ENCODE measurements around the gene PDE4D.
"Not testable (repeated sequence)": the region's sequence is repeated elsewhere in the genome, so short reads cannot be mapped to it uniquely, and the experiment has no call there.

Gene PDE4D

GRCh38 chr5:59393585-59394420 is 499.7 kb downstream of the PDE4D start:
- DNase-seq, result no peak

- DNase-seq, result no peak
Observed at GRCh38 chr5:59391576-59391975, 501.9 kb downstream of the PDE4D start.

- no peak for DNase-seq
Observed at GRCh38 chr5:59390989-59391388, 502.5 kb downstream of the PDE4D start.

- DNase-seq, result no peak
Observed at GRCh38 chr5:59390074-59390659, 503.4 kb downstream of the PDE4D start.

GRCh38 chr5:59387127-59387526 is 506.4 kb downstream of the PDE4D start:
- DNase-seq, result no peak

GRCh38 chr5:59385700-59386099 is 507.8 kb downstream of the PDE4D start:
- no peak for DNase-seq

GRCh38 chr5:59380350-59380951 is 513.1 kb downstream of the PDE4D start:
- peak; percentile 18 to 19 for DNase-seq

- DNase-seq, result not testable (repeated sequence)
Observed at GRCh38 chr5:59374036-59374435, 519.5 kb downstream of the PDE4D start.

GRCh38 chr5:59371525-59372127 is 521.9 kb downstream of the PDE4D start:
- DNase-seq, result no peak

GRCh38 chr5:59368951-59369350 is 524.6 kb downstream of the PDE4D start:
- DNase-seq, result no peak

GRCh38 chr5:59367791-59368394 is 525.6 kb downstream of the PDE4D start:
- peak; percentile 12 to 40 for DNase-seq

GRCh38 chr5:59366784-59367183 is 526.7 kb downstream of the PDE4D start:
- DNase-seq, result no peak

GRCh38 chr5:59362438-59362837 is 531.1 kb downstream of the PDE4D start:
- DNase-seq, result no peak

- DNase-seq, result no peak
Observed at GRCh38 chr5:59361454-59361853, 532.1 kb downstream of the PDE4D start.

- DNase-seq, result no peak
Observed at GRCh38 chr5:59360130-59360555, 533.4 kb downstream of the PDE4D start.

- no peak for DNase-seq
Observed at GRCh38 chr5:59358005-59358861, 535.3 kb downstream of the PDE4D start.

GRCh38 chr5:59357381-59357977 is 536.0 kb downstream of the PDE4D start:
- DNase-seq, result peak; percentile 15 to 19

GRCh38 chr5:59356813-59357380 is 536.6 kb downstream of the PDE4D start:
- DNase-seq, result no peak

GRCh38 chr5:59354811-59355210 is 538.7 kb downstream of the PDE4D start:
- DNase-seq, result no peak

- DNase-seq, result no peak
Observed at GRCh38 chr5:59354274-59354673, 539.3 kb downstream of the PDE4D start.

- no peak for DNase-seq
Observed at GRCh38 chr5:59351076-59351794, 542.3 kb downstream of the PDE4D start.
